Mucosa of descending colon (tissue), 3 donors: ENCODE measurements around the gene REXO1. TPM values are rescaled to one million over a fixed set of nuclear protein-coding genes. Genes with fewer than 3 reads are reported as not detected.

ENCODE experiments used
- ATAC-seq: fragments of 200-7000 bp; cut with Tn5 transposase; one replicate; pipeline ENCODE4 v1.9.1; 2020; ENCODE audit warnings: mild to moderate bottlenecking, moderate library complexity
- DNase-seq, 3 donors: peaks; one replicate each; pipeline ENCODE4 v3.0.0-alpha.2; 2020
- H3K36me3 ChIP-seq: fragments of 200-600 bp; one replicate; pipeline ENCODE4 v1.8.0; 2021; ENCODE audit warnings: low read depth, mild to moderate bottlenecking
- H3K4me1 ChIP-seq: fragments of 200-600 bp; one replicate; pipeline ENCODE4 v1.8.0; 2021; ENCODE audit warnings: low read depth, mild to moderate bottlenecking
- H3K4me3 ChIP-seq: fragments of 200-600 bp; one replicate; pipeline ENCODE4 v1.8.0; 2021; ENCODE audit warnings: mild to moderate bottlenecking
- H3K9me3 ChIP-seq: fragments of 200-600 bp; one replicate; pipeline ENCODE4 v1.8.0; 2021; ENCODE audit warnings: mild to moderate bottlenecking
- intact Hi-C, 2 donors: fragments of 100-400 bp; cut with DNase I in 1 of 2; cut with micrococcal nuclease in 1 of 2; formaldehyde crosslinking; loops; one replicate each; pipeline versions ENCODE4 v1.11.0 to v1.11.1; 2022; cut with DNase I, micrococcal nuclease
- total RNA-seq, 3 donors: library from RNA; stranded (reverse); fragmentation: NEBNext Ultra II Directional in 2 of 3; extraction: Animal tissue kit (Norgen Biotek cat#: 25700) in 2 of 3; gene quantifications; one replicate each; pipeline versions ENCODE4 v1.2.1 to v1.2.4, GENCODE V29; 2021 to 2023
- TF ChIP-seq, protein P1 (sequence below): fragments of 200-600 bp; IDR thresholded peaks from one replicate; pipeline ENCODE4 v1.8.0; 2022; ENCODE audit warnings: antibody characterized with exemption, mild to moderate bottlenecking
- donor health status: DM: no; HTN: no; CAD: no; lungs with moderate emphysema.
- donor health status: DM: no; HTN: no; CAD: no.
- donor health status: DM: no; HTN: yes; CAD: no.

REXO1 gene
- total RNA-seq, 3 donors from 2014 or later: 45.4 to 54.3 (median 50.2) TPM

DNA sequence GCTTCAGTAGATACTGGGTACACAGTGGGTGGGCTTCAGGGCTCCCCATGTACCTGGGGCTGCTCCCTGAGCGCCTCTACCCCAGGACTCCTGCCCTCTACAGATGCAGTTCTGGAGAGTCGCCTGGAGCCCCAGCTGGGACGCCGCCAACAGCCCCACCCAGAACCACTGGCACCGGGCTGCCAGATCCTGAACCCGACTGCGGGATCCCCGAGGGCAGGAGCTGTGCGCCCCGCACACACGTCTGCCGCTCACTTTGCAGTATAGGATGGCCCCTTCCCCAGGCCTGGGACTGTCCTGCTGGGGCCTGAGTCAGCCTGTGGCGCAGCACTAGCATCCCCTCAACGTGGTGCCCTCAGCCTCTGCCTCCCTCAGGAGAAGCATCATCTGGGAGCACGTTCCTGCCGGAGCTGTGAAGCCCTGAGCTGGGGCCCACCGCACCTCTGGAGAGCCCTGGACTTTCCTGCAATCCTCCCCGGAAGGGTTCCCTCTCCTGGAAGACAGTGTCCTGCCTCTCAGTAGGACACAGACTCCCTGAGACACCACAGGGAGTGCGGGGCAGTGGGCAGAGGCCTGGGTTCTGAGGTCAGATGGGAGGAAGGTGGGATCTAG lies 3.7 kb downstream of the REXO1 start:
- TF ChIP-seq, protein P1, sequence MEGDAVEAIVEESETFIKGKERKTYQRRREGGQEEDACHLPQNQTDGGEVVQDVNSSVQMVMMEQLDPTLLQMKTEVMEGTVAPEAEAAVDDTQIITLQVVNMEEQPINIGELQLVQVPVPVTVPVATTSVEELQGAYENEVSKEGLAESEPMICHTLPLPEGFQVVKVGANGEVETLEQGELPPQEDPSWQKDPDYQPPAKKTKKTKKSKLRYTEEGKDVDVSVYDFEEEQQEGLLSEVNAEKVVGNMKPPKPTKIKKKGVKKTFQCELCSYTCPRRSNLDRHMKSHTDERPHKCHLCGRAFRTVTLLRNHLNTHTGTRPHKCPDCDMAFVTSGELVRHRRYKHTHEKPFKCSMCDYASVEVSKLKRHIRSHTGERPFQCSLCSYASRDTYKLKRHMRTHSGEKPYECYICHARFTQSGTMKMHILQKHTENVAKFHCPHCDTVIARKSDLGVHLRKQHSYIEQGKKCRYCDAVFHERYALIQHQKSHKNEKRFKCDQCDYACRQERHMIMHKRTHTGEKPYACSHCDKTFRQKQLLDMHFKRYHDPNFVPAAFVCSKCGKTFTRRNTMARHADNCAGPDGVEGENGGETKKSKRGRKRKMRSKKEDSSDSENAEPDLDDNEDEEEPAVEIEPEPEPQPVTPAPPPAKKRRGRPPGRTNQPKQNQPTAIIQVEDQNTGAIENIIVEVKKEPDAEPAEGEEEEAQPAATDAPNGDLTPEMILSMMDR: no peak

DNA sequence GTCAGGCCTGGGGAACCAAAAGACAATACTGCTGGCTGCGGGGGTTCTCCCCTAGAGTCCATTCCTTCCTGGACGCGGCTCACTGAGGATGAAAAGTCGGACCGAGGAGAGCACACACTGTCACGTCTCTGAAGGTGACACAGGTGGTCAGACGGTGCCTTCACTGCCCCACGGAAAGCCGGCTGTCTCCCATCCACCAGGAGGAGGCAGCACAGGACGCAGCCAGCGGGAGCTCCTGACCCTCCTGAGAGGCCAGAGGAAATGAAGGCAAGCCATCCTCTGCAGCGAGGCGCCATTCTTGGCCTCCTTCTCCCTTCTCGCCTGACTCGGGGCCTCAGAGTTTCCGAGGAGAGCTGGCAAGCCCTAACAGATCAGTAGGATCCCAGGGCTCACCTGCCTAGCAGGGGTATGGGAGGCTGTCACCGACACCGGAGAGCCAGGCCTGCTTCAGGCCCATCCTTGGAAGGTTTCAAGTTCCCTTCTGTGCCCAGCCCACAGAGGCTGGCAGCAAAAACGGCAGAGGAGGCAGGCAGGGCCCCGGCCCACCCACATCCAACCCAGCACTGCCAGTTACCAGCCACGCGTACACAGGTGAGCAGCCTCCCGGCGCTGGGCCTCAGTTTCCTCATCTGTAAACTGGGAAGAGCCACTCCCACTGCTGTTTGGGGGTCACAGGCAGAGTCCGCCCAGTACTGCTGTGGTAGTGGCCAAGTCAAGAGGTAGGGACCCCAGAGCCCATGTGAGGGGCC lies 4.5 kb downstream of the REXO1 start:
- H3K36me3 ChIP-seq: no peaks in the 10 kb centered on the region
- intact Hi-C loops: no loop called here

More for the DNA sequence above, 3.7 kb downstream of the REXO1 start:
- DNase-seq: no peak
- H3K4me1 ChIP-seq: peaks cover 60% of the 10 kb centered on the region
- no peak for ATAC-seq
- H3K4me3 ChIP-seq: no peak overlapping the region
- no peaks in the 10 kb centered on the region for H3K36me3 ChIP-seq
- intact Hi-C loops: no loop called here
- no peaks in the 10 kb centered on the region for H3K9me3 ChIP-seq

DNA sequence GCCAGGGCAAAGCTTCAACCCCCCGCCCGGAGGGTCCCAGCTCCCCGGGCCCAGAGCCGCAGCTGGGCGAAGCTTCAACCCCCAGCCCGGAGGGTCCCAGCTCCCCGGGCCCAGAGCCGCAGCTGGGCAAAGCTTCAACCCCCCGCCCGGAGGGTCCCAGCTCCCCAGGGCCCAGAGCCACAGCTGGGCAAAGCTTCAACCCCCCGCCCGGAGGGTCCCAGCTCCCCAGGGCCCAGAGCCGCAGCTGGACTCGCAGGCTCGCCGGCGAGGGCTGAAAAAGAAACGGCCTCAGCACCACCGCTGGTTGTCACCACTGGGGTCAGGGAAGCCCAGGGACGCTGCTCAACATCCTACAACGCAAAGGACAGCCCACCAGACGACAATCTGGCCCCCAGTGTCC lies 5.2 kb downstream of the REXO1 start:
- Histone ChIP-seq H3K4me1 (peaks cover 74% of the 10 kb centered on the region), H3K4me3 (no peak overlapping the region), H3K9me3 (no peaks in the 10 kb centered on the region), H3K36me3 (no peaks in the 10 kb centered on the region)
- TF ChIP-seq, protein P1: no peak
- ATAC-seq (no peak), DNase-seq (no peak)
- intact Hi-C loops: no loop called here

More for the DNA sequence above, 4.5 kb downstream of the REXO1 start:
- TF ChIP-seq, protein P1: no peak
- H3K9me3 ChIP-seq: no peaks in the 10 kb centered on the region
- no peak overlapping the region for H3K4me3 ChIP-seq
- DNase-seq: no peak
- H3K4me1 ChIP-seq: peaks cover 68% of the 10 kb centered on the region
- ATAC-seq: no peak

DNA sequence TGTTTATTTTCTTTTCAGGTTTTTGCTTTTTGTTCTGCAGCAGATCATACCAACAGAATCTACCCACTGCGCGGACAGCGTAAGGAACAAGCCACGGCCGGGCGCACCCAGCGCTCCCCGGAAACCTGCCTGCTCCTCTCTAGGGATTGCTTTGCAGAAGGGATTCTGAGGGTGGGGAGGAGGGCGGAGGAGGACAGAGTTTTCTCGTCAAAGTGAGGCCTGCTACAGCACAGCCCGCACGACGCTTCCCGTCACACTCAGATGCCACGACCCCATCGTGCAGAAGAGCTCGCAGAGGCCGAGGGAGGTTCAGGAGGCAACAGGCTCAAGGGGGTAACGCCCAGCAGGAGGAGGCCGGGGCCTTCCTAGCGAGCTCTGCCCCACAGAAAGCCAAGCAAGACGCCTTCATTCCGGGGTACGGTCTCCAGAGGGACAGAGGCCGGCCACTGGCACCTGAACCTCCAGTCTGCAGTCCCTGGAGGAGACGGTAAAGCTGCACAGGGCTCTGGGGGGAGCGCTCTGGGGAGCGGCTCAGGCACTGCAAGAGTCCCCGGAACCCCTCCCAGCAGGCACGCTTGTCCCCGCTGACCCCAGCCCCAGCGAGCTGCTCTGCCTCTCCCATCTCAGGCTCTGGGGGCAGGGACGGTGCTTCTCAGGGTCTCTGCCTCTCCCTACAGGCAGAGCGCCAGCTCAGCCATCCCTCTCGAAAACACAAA lies 6.9 kb downstream of the REXO1 start:
- H3K9me3 ChIP-seq: no peaks in the 10 kb centered on the region
- no peak overlapping the region for H3K4me3 ChIP-seq
- DNase-seq: peak in 1 of 3 donors; percentile 56
- intact Hi-C loops: no loop called here
- no peaks in the 10 kb centered on the region for H3K36me3 ChIP-seq
- ATAC-seq: no peak
- TF ChIP-seq, protein P1: no peak
- peaks cover 65% of the 10 kb centered on the region for H3K4me1 ChIP-seq

DNA sequence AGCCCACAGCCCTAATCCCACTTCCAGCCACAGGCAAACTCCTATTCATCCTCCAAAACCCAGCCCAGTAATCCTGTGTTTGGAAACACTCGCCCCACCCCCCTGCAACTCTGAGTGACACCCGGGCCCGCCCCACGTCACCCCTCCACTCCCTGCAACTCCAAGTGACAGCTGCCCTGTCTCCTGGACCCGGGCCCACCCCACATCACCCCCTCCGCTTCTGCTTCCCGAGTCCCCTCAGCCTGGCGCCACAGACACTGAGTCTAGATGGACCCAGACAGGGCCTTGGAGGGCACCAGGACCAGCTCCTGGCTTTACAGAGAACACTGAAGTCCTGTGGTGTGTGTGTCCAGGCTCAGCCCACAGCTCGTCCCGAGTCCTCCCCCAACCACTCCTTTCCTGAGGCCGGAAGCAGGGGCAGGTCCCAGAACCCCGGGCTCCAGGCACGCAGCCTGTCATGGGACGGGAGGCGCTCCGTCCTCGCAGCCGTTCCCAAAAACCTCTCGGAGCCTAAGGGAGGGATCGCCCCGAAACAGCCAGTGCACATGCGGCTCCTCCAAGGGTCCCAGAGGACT lies 7.7 kb downstream of the REXO1 start:
- no peak overlapping the region for H3K4me3 ChIP-seq
- ATAC-seq: peak; percentile 39
- intact Hi-C loops: no loop called here
- H3K9me3 ChIP-seq: no peaks in the 10 kb centered on the region
- DNase-seq: peak in 2 of 3 donors; percentile 36 to 67
- peaks cover 58% of the 10 kb centered on the region for H3K4me1 ChIP-seq
- H3K36me3 ChIP-seq: no peaks in the 10 kb centered on the region
- TF ChIP-seq, protein P1: no peak
